K562 (cell line): ENCODE measurements around the gene HMG20B.

ENCODE experiments used
- CTCF ChIP-seq, 3 experiments: IDR thresholded peaks in 2 of 3; conservative IDR thresholded peaks in 1 of 3; 2 replicates each; pipeline ENCODE4 v1.5.1; 2011 to 2012; ENCODE audit warnings: low read length in 3 of 3, mild to moderate bottlenecking in 3 of 3, control low read depth in 2 of 3, improper control_type of control experiment in 1 of 3, inconsistent platforms in 1 of 3, low read depth in 1 of 3, mixed read lengths in 1 of 3, moderate library complexity in 1 of 3; ENCODE audit not compliant: insufficient read depth in 2 of 3
- FOXM1 ChIP-seq, 2 experiments: fragments of 450-650 bp in 1 of 2; sonication (generic) in 1 of 2; formaldehyde crosslinking in 1 of 2; IDR thresholded peaks; 2 replicates each; pipeline versions ENCODE4 v1.6.1 to v1.9.0; 2017 to 2022; ENCODE audit warnings: low read depth in 2 of 2, mild to moderate bottlenecking in 2 of 2, missing genetic modification reagents in 1 of 2, moderate library complexity in 1 of 2
- MCM5 ChIP-seq: fragments of 450-650 bp; IDR thresholded peaks from 2 replicates; pipeline ENCODE4 v1.6.1; 2016; ENCODE audit warnings: low read depth
- PHB2 ChIP-seq: fragments of 450-650 bp; IDR thresholded peaks from 2 replicates; pipeline ENCODE4 v1.6.1; 2017; ENCODE audit warnings: low read depth
- SMARCA4 ChIP-seq: fragments of 450-650 bp; IDR thresholded peaks from 2 replicates; pipeline ENCODE4 v1.6.1; 2016
- ZNF263 ChIP-seq: sonication (generic); formaldehyde crosslinking; IDR thresholded peaks from 2 replicates; pipeline ENCODE4 v1.8.0; 2022; ENCODE audit warnings: mild to moderate bottlenecking, missing genetic modification reagents, borderline replicate concordance

- no peak for TF ChIP-seq CTCF (IDR thresholded peaks at IDR 0.05 in 2 of 3, conservative IDR thresholded peaks at IDR 0.05 in 1 of 3; ENCODE audit: insufficient read depth in 2 of 3, low read depth in 1 of 3, low read length in 3 of 3)
- TF ChIP-seq FOXM1 (IDR thresholded peaks at IDR 0.05; ENCODE audit: low read depth): no peak
- no peak for TF ChIP-seq FOXM1 (CRISPR knock-in tag; IDR thresholded peaks at IDR 0.05; ENCODE audit: low read depth)
- TF ChIP-seq MCM5: no peak
- no peak for TF ChIP-seq ZNF263 (CRISPR knock-in tag)
- TF ChIP-seq PHB2: no peak
- TF ChIP-seq SMARCA4: no peak
Measured at GRCh38 chr19:3543150-3544057, 29.3 kb upstream of the HMG20B start.
